Uterus (tissue), 2 donors: ENCODE results near the gene BTC.

ENCODE experiments used
- CTCF ChIP-seq, 4 experiments: fragments of 200-600 bp in 2 of 4; fragments of 450-650 bp in 2 of 4; sonication (generic) in 2 of 4; IDR thresholded peaks; one replicate each; pipeline ENCODE4 v1.5.1; 2016 to 2019; ENCODE audit warnings: antibody characterized with exemption in 4 of 4, mild to moderate bottlenecking in 2 of 4, moderate library complexity in 1 of 4
- POLR2A ChIP-seq, 2 donors: fragments of 450-650 bp; IDR thresholded peaks; one replicate each; pipeline ENCODE4 v1.6.1; 2016; ENCODE audit warnings: antibody characterized with exemption in 2 of 2, mild to moderate bottlenecking in 1 of 2, moderate library complexity in 1 of 2

- no peak for TF ChIP-seq CTCF (IDR thresholded peaks at IDR 0.05)
- no peak for TF ChIP-seq POLR2A (IDR thresholded peaks at IDR 0.05)
Measured at GRCh38 chr4:74840936-74841509, 46.7 kb upstream of the BTC start.
